ENCODE data around the gene PALB2. TPM values are rescaled to one million over a fixed set of nuclear protein-coding genes. Genes with fewer than 3 reads are reported as not detected.
"Not testable (repeated sequence)": the region's sequence is repeated elsewhere in the genome, so short reads cannot be mapped to it uniquely, and the experiment has no call there.

PALB2 gene
- polyA plus RNA-seq, 1 donor = 24.6 TPM

GRCh38 chr16:23583271-23583670, 57.8 kb downstream of the PALB2 start:
- DNase-seq = not testable (repeated sequence)

GRCh38 chr16:23581764-23582163, 59.3 kb downstream of the PALB2 start:
- no peak for DNase-seq

- no peak for DNase-seq
These were observed 60.7 kb downstream of the PALB2 start for GRCh38 chr16:23580391-23580790.

- no peak for DNase-seq
These were observed 61.7 kb downstream of the PALB2 start for GRCh38 chr16:23579371-23579770.

GRCh38 chr16:23578101-23578830, 62.8 kb downstream of the PALB2 start:
- peak; percentile 2 for DNase-seq

GRCh38 chr16:23577493-23577892, 63.6 kb downstream of the PALB2 start:
- no peak for DNase-seq

DNA sequence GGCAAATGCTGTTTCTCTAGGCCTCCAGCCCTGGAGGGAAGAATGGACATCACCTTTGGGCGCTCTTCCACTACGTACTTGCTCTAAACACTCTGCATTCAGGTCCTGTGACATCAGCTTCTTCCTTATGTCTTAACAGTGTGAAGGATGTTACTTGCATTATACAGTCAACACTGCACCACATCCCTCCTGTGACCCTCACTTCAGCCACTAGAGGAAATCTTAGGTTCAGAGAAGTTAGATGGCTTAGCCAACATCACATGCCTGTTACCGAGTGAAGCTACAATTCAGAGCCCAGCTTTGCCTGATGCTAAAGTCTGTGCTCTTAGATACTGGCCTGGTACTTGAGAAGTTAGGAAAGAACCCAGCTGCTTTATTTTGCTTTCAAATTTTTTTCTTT, 65.3 kb downstream of the PALB2 start:
- no peak for DNase-seq

DNA sequence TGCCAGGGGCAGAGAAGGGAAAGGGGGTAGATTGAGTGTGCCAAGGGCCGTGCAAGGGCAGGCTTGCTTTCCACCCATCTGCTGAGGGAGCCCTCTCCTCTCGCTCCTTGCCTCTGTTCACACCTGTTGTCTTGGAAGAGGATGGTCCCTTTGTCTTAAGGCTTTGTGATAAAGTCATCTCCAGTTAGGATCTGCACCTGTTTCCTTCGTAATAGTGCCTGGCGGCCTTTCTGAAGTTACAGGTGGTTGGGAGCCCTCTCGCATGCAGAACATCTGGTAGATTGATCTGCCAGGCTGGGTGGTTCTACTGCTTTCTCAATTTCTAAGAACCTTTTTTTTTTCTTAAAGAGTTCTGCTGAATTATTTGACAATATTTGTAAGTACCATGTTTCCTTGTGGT, 67.3 kb downstream of the PALB2 start:
- DNase-seq = no peak

GRCh38 chr16:23572394-23572793, 68.7 kb downstream of the PALB2 start:
- no peak for DNase-seq

- DNase-seq = no peak
These were observed 69.2 kb downstream of the PALB2 start for GRCh38 chr16:23571895-23572294.

GRCh38 chr16:23570992-23571632, 70.0 kb downstream of the PALB2 start:
- no peak for DNase-seq

DNA sequence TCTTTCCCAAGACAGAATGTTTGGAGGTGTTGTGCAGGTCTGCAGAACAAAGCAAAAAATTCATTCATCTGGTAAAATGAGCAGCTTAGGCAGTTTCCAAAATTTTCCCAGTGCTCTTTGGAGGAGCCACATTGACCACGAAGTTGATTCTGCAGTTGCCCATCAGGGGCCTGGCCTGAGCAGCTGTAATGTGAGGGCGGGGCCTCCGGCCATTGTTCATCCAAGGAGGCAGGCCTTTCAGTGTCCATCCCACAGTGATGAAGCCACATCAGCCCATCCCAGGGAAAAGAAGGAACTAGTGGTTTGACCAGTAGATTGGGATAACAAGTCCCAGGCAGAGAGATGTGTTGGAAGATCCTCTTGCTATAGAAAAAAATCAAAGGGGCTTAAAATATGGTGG, 73.5 kb downstream of the PALB2 start:
- DNase-seq = no peak

DNA sequence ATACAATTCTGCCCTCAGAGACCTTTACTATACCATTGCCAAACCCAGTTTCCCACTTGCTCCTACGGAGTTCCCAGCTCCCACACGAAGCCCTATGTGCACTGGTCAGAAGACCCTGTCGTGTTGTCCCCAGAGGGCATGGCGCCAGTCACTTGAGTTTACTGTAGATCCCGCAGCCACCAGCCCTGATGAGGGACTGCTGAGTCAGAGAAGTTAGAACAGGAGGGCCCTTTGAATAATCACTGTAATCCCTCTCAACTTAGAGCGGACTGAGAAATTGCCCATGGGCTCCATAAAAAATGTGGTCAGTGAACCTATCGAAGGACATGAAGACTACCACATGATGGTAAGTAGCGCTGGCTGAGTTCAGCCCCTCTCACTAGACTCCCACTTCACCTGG, 74.4 kb downstream of the PALB2 start:
- DNase-seq = no peak

DNA sequence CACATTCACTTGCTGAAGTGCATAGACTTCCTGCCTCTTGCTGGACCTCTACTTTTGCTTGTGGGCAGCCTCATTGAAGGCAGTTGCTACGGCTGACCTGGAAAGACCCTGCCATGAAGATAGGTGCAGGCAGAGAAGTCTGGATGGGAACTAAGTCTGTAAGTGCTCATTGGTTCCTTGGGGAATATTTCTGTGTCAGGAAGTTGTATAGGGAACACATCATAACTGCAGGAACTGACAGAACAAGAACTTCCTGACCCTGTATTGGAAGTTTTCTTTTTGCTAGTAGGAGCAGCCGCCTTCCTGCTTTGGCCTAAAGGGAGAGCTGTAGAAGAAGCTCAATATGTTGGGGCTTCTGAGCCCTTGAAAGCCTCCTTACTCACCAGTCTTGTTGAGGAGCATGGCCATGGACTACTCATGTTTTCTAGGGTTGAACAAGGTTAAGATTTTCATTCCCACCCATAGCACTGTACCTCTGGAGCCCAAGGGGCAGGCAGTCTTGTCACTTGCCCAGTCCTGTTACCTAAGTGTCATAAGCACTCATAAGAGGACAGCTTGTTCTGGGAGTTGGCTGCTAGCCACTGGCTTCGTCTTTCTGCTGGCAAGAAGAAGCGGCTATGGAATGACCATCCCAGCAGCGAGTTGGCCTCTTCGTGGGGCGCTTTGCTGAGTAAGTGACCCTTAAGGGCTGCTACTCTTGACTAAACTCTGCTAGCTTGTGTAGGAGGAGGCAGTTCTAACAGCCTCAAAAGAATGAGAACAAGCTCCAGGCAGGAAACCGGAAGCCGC, 76.3 kb downstream of the PALB2 start:
- DNase-seq = no peak

GRCh38 chr16:23563186-23563585, 77.9 kb downstream of the PALB2 start:
- no peak for DNase-seq

- DNase-seq = no peak
These were observed 78.6 kb downstream of the PALB2 start for GRCh38 chr16:23562505-23562904.

DNA sequence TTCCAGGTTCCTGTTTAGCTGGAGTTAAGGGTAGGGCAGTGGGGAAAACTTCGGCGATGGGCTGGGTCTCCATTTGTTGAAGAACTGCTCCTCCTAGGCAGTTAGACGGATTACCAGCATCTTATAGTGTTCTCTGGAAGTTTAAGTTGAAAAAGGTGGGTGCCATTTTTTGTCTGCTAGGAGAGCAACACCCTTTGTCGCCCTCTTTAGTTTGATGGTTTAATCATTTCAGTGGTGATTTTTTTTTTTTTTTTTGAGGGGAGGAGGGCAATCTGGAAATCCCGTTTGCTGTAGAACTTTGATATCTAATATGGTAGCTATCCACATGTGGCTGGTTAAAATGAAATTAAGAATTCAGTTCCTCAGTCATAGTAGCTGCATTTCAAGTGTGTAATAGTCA, 79.5 kb downstream of the PALB2 start:
- DNase-seq = no peak

GRCh38 chr16:23557779-23558702, 83.1 kb downstream of the PALB2 start:
- peak; percentile 1 for DNase-seq

GRCh38 chr16:23556881-23557778, 84.0 kb downstream of the PALB2 start, which contains the start of the genes EARS2 and UBFD1:
EARS2 (minus strand) TSS chr16:23557350; CDS start chr16:23557343, 7 bp downstream.
UBFD1 (plus strand) TSS chr16:23557727; CDS start chr16:23557743, 16 bp downstream.
- DNase-seq = peak; percentile 99

DNA sequence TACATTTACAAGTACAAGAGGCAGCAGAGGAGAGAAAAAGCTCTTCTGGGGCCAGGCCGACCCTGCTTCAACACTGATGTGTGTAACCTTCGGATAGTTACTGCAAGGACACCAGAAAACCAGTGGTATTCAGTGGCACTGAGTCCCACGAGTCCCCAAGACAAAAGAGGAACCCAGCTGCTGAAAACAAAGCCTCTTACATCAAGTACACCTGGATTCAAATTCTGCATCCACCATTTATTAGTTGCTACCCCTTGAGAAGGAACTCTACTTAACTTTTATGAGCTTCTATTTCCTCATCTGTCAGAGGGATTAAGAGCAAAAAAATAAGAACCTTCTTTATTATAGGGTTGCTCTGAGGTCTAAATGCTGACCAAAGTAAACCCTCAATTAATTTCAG, 86.6 kb downstream of the PALB2 start:
- no peak for DNase-seq
